ENCODE results near the gene ABI3BP. TPM values are rescaled to one million over a fixed set of nuclear protein-coding genes. Genes with fewer than 3 reads are reported as not detected.
A peak's percentile ranks its signal among the peaks of the same experiment; 100 is the strongest.

The ABI3BP gene
- total RNA-seq, 1 experiment from 2014 or later = 3.1 TPM

DNA sequence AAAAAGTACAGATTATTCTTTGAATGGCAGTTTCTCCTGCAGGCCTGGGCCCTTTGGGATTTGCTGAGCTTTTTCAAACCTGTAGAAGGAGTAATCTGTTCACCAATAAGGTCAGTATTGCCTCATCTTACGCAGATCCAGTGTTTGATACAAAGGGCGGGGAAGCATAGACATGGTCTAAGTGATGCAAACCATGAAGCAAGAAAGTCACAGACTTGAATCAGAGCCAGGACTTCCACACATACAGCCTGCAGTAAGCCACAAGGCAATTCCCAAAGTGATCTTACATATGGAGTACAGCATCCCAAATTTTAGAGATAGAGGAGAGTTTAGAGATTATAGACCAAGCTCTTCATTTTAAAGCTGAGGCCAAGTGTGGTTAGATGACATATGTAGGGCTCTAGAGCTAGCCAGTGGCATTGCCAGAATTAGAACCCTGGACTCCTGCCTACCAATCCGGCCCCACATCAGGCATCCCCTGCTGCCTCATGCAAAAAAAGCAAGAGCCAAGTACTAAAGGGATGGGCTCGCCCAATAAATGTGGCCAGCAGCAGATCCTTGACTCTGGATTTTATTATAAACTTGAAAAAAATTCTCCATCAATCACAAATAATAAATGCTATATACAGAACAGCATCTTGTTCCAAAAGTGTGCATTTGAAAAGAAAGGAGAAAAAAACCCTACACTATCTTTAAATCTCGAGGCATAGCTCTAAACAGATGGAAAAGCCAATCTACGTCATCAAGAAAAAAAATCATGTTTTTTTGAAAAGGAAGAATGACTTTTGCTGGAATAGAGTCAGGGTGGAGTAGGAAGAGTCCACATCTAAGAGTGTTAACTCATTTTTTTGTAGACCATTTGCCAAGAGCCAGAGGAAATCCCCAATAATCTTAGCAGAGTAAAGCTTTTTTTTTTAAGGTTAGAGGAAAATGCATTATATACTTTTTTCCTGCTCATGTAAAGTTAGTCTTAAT, 24.0 kb downstream of the ABI3BP start:
- TF ChIP-seq, protein P1, sequence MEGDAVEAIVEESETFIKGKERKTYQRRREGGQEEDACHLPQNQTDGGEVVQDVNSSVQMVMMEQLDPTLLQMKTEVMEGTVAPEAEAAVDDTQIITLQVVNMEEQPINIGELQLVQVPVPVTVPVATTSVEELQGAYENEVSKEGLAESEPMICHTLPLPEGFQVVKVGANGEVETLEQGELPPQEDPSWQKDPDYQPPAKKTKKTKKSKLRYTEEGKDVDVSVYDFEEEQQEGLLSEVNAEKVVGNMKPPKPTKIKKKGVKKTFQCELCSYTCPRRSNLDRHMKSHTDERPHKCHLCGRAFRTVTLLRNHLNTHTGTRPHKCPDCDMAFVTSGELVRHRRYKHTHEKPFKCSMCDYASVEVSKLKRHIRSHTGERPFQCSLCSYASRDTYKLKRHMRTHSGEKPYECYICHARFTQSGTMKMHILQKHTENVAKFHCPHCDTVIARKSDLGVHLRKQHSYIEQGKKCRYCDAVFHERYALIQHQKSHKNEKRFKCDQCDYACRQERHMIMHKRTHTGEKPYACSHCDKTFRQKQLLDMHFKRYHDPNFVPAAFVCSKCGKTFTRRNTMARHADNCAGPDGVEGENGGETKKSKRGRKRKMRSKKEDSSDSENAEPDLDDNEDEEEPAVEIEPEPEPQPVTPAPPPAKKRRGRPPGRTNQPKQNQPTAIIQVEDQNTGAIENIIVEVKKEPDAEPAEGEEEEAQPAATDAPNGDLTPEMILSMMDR (IDR thresholded peaks at IDR 0.05; ENCODE audit: unreplicated experiment) = no peak
- ChIA-PET POLR2A (interaction anchor here (0.6 to 1.0 kb wide), 5 partner anchors 23 to 226 kb away, joined by 3 read pairs; partner anchors contain the start of gene ABI3BP), CTCF (interaction anchor here (0.6 to 1.0 kb wide), 3 partner anchors 21 to 597 kb away, joined by 3 read pairs; no protein-coding TSS in a partner anchor)
- Mint-ChIP-seq H3K27ac (ENCODE audit: low read depth, unreplicated experiment) (no peak overlapping the region), H3K4me3 (ENCODE audit: unreplicated experiment) (no peak overlapping the region), H3K36me3 (ENCODE audit: insufficient read depth, unreplicated experiment) (no peaks in the 10 kb centered on the region), H3K4me1 (ENCODE audit: insufficient read depth, unreplicated experiment) (peaks cover 6% of the 10 kb centered on the region), H3K27me3 (ENCODE audit: insufficient read depth, unreplicated experiment) (no peaks in the 10 kb centered on the region), H3K9me3 (ENCODE audit: unreplicated experiment) (no peaks in the 10 kb centered on the region)
- DNase-seq (ENCODE audit: unreplicated experiment) = peak; percentile 52
- intact Hi-C loops (cut with micrococcal nuclease) = no loop called here
- BruUV-seq (replicated peaks) = no TSS peak

DNA sequence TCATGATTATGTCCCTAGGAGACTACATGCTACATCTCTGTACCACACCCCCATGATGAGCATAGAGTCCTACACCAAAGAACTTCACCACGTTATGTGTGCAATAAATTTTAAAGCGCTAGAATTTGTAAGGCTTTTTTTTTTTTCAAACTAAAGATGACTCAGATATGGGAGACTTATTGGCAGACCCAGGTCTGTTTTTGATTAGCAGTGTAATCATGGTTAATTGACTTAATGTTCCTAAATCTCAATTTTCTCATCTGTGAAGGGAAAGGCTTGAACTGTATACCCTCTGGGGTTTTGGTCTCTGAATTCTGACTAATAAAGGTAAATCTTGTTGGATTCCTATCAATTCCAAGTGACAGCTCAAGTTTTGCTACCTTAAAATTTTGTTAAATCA, 26.4 kb downstream of the ABI3BP start:
- CTCF ChIA-PET = interaction anchor here (0.5 to 2.1 kb wide), 2 partner anchors 114 to 684 kb away, joined by 3 to 5 read pairs; no protein-coding TSS in a partner anchor
- no peak overlapping the region for H3K27ac Mint-ChIP-seq (ENCODE audit: low read depth, unreplicated experiment)

DNA sequence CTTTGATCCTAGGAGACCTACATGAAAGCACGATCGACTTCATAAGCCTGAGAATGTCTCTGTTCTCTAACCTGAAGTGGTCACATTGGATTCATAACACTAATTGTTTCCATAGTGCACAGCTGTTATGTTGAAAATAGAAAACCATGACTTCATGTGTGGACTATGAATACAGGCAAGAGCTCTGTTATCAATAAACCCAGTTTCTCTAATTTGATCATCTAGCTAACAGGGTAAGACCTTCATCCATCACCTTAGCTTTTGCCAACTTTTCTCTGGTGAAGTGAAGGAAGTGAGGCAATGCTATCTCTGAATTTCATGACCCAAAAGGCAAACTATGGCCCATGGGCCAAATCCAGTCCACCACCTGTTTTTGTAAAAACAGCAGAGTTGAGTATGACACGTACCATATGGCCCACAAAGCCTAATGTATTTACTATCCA, 27.2 kb downstream of the ABI3BP start:
- no peak for DNase-seq (ENCODE audit: unreplicated experiment)
- TF ChIP-seq, protein P1 (IDR thresholded peaks at IDR 0.05; ENCODE audit: unreplicated experiment) = no peak
- BruUV-seq (replicated peaks) = no TSS peak
- H3K4me3 Mint-ChIP-seq (ENCODE audit: unreplicated experiment) = no peak overlapping the region
- peaks cover 6% of the 10 kb centered on the region for H3K4me1 Mint-ChIP-seq (ENCODE audit: insufficient read depth, unreplicated experiment)
- no peaks in the 10 kb centered on the region for H3K36me3 Mint-ChIP-seq (ENCODE audit: insufficient read depth, unreplicated experiment)
- H3K9me3 Mint-ChIP-seq (ENCODE audit: unreplicated experiment) = no peaks in the 10 kb centered on the region
- ChIA-PET CTCF (interaction anchor here (0.7 to 2.1 kb wide), 3 partner anchors 9 to 1794 kb away, joined by 3 to 7 read pairs (median 5); no protein-coding TSS in a partner anchor), POLR2A (no interaction called here)
- H3K27me3 Mint-ChIP-seq (ENCODE audit: insufficient read depth, unreplicated experiment) = no peaks in the 10 kb centered on the region
- intact Hi-C loops (cut with micrococcal nuclease) = no loop called here
- no peak overlapping the region for H3K27ac Mint-ChIP-seq (ENCODE audit: low read depth, unreplicated experiment)

More for the DNA sequence above, 26.4 kb downstream of the ABI3BP start:
- POLR2A ChIA-PET = no interaction called here
- no peaks in the 10 kb centered on the region for H3K9me3 Mint-ChIP-seq (ENCODE audit: unreplicated experiment)
- DNase-seq (ENCODE audit: unreplicated experiment) = no peak
- H3K27me3 Mint-ChIP-seq (ENCODE audit: insufficient read depth, unreplicated experiment) = no peaks in the 10 kb centered on the region
- intact Hi-C loops (cut with micrococcal nuclease) = no loop called here
- TF ChIP-seq, protein P1 (IDR thresholded peaks at IDR 0.05; ENCODE audit: unreplicated experiment) = no peak
- H3K4me3 Mint-ChIP-seq (ENCODE audit: unreplicated experiment) = no peak overlapping the region
- BruUV-seq (replicated peaks) = no TSS peak
- H3K36me3 Mint-ChIP-seq (ENCODE audit: insufficient read depth, unreplicated experiment) = no peaks in the 10 kb centered on the region
- H3K4me1 Mint-ChIP-seq (ENCODE audit: insufficient read depth, unreplicated experiment) = peaks cover 6% of the 10 kb centered on the region

GRCh38 chr3:100963041-100963440, 30.2 kb downstream of the ABI3BP start:
- no peaks in the 10 kb centered on the region for H3K4me1 Mint-ChIP-seq (ENCODE audit: insufficient read depth, unreplicated experiment)
- no peak overlapping the region for H3K4me3 Mint-ChIP-seq (ENCODE audit: unreplicated experiment)
- H3K27me3 Mint-ChIP-seq (ENCODE audit: insufficient read depth, unreplicated experiment) = no peaks in the 10 kb centered on the region
- DNase-seq (ENCODE audit: unreplicated experiment) = no peak
- intact Hi-C loops (cut with micrococcal nuclease) = no loop called here
- H3K27ac Mint-ChIP-seq (ENCODE audit: low read depth, unreplicated experiment) = no peak overlapping the region
- CTCF ChIA-PET = interaction anchor here (0.9 kb wide), 1 partner anchor 23 kb away, joined by 5 read pairs; no protein-coding TSS in a partner anchor
- POLR2A ChIA-PET = no interaction called here
- H3K36me3 Mint-ChIP-seq (ENCODE audit: insufficient read depth, unreplicated experiment) = no peaks in the 10 kb centered on the region
- TF ChIP-seq, protein P1 (IDR thresholded peaks at IDR 0.05; ENCODE audit: unreplicated experiment) = no peak
- BruUV-seq (replicated peaks) = no TSS peak
- H3K9me3 Mint-ChIP-seq (ENCODE audit: unreplicated experiment) = peaks cover 10% of the 10 kb centered on the region
